GM18508 (cell line): Measurements from ENCODE around the gene CHRD.

Experiments used
- ATAC-seq: cut with Tn5 transposase; IDR thresholded peaks from one replicate; pipeline ENCODE4 v1.9.1; 2021; ENCODE audit warnings: moderate number of reproducible peaks; ENCODE audit not compliant: insufficient read depth, unreplicated experiment

Gene CHRD

GRCh38 chr3:184380185-184380626 lies 352 bp downstream of the CHRD start:
- ATAC-seq, result no peak

GRCh38 chr3:184380627-184381260 lies 890 bp downstream of the CHRD start:
- no peak for ATAC-seq

DNA sequence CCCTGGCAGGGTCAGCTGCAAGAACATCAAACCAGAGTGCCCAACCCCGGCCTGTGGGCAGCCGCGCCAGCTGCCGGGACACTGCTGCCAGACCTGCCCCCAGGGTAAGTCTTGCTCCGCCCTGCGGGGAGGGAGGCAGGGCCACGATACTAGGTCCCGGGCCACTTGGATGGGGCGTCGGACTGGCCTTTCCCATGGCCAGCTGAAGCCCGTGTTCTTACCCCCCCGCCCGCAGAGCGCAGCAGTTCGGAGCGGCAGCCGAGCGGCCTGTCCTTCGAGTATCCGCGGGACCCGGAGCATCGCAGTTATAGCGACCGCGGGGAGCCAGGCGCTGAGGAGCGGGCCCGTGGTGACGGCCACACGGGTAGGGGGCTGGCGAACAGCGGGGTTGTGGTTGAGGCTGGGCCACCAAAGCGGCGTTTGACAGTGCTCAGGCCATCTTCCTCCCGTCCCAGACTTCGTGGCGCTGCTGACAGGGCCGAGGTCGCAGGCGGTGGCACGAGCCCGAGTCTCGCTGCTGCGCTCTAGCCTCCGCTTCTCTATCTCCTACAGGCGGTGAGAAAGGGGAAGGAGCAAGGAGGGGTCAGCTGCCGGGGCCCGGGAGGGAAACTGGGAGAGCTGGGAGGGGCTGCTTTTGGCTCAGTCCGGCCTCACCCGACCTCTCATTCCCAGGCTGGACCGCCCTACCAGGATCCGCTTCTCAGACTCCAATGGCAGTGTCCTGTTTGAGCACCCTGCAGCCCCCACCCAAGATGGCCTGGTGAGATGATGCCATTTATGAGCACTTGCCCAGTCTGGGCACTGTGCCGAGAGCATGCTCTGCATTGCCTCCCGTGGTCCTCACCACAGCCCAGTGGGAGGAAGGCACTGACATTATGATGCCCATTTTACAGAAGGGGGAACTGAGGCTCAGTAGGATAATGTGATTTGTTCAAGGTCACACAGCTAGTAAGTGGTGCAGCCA lies 1.7 kb downstream of the CHRD start:
- ATAC-seq, result no peak

GRCh38 chr3:184382326-184383032 lies 2.6 kb downstream of the CHRD start:
- ATAC-seq, result no peak

GRCh38 chr3:184383033-184383740 lies 3.3 kb downstream of the CHRD start:
- no peak for ATAC-seq

GRCh38 chr3:184384342-184384741 lies 4.5 kb downstream of the CHRD start:
- ATAC-seq, result no peak

DNA sequence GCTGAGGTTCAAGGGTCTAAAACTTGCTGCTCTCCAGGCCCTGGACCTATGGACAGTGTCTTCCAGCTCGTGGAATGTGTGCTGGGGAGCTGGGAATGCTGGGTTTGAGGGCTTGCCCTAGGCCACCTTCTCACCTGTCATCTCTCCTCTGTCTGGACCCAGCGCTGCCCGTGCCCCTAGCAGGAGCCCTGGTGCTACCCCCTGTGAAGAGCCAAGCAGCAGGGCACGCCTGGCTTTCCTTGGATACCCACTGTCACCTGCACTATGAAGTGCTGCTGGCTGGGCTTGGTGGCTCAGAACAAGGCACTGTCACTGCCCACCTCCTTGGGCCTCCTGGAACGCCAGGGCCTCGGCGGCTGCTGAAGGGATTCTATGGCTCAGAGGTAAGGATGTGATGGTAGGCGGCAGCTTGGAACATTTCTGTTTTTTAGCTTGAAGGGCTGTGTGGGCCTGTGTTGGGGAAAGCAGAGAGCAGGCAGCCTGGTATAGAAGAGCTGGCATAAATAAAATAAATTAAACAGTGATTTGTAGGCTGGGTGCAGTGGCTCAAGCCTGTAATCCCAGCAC lies 5.1 kb downstream of the CHRD start:
- ATAC-seq, result no peak

DNA sequence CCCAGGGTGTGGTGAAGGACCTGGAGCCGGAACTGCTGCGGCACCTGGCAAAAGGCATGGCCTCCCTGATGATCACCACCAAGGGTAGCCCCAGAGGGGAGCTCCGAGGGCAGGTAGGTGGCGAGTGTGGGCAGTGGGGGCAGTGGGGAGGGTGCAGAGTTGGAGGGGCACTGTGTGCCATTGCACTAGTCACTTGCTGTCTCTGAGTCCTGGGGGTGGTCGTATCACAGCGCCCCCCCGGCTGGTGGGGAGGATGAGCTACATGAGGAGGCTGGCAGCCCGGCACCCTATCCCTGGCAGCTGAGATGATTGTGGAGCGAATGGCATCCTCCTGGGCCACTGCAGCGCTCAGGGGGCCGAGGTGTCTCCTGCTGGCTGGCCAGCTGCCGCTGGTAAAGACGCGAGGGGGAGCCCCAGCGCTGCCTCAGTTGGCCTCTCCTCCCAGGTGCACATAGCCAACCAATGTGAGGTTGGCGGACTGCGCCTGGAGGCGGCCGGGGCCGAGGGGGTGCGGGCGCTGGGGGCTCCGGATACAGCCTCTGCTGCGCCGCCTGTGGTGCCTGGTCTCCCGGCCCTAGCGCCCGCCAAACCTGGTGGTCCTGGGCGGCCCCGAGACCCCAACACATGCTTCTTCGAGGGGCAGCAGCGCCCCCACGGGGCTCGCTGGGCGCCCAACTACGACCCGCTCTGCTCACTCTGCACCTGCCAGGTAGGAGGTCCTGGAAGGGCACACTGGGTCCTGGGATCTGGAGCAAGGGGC lies 6.4 kb downstream of the CHRD start:
- ATAC-seq, result no peak

DNA sequence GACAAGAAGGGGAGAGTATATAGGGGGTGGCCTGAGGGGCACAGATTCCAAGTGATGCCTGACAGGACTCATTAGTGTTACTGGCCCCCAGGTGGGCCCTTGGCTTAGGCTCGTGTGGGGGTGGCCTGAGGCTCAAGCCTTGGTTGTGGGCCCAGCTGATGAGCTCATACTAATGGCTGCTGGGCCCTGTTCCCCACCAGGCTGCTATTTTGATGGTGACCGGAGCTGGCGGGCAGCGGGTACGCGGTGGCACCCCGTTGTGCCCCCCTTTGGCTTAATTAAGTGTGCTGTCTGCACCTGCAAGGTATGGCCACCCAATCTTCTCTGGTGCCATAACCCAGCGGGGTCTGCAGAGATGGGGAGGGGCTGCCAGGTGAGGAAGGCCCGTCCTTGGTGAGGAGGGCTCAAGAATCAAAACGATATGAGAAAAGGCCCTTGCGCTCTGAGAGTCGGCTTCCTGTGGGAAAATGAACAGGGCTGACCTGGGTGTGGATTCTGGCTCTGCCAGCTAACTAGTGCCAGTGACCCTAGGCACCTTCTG lies 7.4 kb downstream of the CHRD start:
- no peak for ATAC-seq

GRCh38 chr3:184388164-184388935 lies 8.5 kb downstream of the CHRD start:
- ATAC-seq, result no peak

DNA sequence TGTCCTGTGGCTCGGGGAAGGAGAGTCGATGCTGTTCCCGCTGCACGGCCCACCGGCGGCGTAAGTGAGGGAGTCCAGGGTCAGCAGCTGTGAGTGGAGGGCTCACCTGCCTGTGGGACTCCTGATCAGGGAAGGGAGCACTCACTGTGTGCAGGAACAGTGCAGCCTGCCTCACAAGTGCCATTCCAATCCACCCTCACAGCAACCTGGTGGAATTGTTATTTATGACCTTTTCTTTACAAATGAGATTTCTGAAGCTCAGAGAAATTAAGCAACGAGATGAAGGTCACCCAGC lies 9.0 kb downstream of the CHRD start:
- no peak for ATAC-seq

- no peak for ATAC-seq
These were observed 9.5 kb downstream of the CHRD start for GRCh38 chr3:184389384-184389783.

DNA sequence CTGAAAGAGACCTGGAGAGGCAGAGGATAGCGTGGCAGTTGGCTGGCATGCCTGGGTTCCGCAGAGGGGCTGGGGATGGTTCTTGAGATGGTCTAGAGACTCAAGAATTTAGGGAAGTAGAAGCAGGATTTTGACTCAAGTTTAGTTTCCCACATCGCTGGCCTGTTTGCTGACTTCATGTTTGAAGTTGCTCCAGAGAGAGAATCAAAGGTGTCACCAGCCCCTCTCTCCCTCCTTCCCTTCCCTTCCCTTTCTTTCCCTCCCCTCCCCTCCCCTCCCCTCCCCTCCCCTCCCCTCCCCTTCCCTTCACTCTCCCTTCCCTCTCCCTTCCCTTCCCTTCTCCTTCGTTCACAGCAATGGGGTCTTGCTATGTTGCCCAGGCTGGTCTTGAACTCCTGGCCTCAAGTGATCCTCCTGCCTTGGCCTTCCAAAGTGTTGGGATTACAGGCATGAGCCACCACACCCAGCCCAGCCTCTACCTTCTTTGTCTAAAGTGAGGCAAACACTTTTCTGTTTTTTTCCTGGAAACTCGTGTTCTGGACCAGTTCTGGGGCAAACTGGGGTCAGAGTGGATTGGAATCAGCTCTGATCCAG lies 10.2 kb downstream of the CHRD start:
- no peak for ATAC-seq

- no peak for ATAC-seq
These were observed 11.4 kb downstream of the CHRD start for GRCh38 chr3:184391266-184391665.

DNA sequence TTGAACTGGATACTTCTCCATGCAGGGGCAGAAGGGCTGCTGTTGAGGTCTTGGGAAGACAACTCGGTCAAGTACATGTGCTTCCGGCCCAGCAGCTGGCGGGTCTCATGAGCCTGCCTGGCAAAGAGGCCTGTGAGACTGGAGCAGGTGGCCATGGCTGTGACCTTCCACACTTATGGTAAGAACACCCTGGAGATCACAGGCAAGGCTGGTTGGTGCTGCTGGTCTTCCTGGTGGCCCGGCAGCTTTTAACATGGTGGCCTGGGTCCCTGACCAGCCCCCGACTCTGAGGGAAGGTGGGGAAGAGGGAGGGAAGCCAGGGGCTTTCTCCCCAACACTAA lies 15.4 kb downstream of the CHRD start:
- no peak for ATAC-seq

DNA sequence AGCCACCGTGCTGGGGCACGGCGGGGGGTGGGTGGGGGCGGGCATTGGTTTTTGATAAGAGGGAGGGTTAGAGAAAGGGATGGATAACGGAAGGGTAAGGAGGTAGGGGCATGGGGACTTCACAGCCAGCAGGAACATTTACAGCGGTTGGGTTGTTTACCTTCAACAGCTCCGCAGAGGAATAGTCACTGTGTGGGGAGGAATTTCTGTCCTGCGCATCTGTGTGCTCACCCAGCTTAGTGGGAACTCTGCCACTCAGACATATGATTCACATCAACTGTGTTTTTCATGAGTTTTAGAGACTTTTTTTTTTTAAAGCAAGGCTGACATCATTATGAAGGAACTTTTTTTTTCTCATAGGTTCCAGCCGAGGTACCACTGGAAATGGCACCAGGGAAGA lies 19.6 kb downstream of the CHRD start:
- no peak for ATAC-seq

DNA sequence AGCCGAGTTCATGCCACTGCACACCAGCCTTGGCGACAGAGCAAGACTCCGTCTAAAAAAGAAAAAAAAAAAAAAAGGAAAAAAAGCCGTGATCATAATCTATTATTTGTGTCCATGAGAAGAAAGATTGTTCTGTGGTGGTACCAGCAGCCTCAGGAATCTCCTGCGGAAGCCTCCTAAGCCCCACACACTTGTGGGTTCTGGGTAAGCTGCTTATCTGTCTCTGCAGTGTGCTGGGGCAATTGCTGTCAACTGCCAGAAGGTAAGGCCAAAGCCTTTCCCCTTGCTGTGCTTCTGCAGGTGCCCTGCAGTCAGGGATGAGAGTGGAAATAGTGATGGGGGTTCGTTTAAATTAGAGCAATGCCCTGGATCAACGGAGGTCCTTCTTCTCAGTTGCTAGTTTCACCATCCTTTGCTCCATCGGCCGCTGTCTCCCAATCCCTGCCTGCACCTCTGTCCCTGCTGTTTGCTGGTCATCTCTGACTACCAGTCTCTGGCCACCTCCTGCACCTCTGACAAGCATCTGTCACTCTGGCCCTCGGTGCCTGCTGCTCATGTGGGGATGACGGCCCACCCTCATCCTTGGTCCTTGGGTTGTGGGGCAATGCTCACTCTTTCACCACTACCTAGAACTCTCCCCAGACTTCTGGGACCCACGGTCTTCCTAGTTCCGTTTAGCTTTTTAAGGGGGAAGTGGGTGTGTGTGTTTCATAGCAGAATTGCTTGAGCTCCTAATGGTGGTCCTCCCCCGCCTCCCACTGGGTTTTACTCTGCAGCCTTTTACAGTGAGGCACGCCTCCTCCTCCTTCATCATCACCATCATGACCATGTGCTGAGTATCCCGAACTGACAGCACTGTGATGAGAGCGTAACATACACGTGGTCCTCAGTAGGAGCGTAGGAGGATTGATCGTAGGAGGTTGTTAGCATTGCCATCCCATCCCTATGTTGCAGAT lies 25.5 kb downstream of the CHRD start:
- ATAC-seq, result no peak
